Neural cell (in vitro differentiated cells): Measurements from ENCODE around the gene FAM32A. TPM values are rescaled to one million over a fixed set of nuclear protein-coding genes. Genes with fewer than 3 reads are reported as not detected.

Source experiments
- H2AFZ ChIP-seq: fragments of 200-600, 300-800 bp; sonication (generic), shearing (Covaris generic); 2 replicates; pipeline ENCODE4 v1.6.0; 2014; ENCODE audit warnings: low read depth, mild to moderate bottlenecking, antibody characterized with exemption, low read length, moderate library complexity
- H3F3A ChIP-seq: fragments of 200-600 bp; shearing (Covaris generic); 2 replicates; pipeline ENCODE4 v1.6.1; 2016; ENCODE audit warnings: mild to moderate bottlenecking, moderate library complexity, mixed read lengths, antibody characterized with exemption, low read length; ENCODE audit not compliant: insufficient read depth, poor library complexity, severe bottlenecking
- H3K27ac ChIP-seq: fragments of 200-600, 300-800 bp; sonication (generic), shearing (Covaris generic); 2 replicates; pipeline ENCODE4 v1.5.1; 2014; ENCODE audit warnings: mild to moderate bottlenecking, low read length, moderate library complexity
- H3K27me3 ChIP-seq: fragments of 300-800, 200-600 bp; sonication (generic), shearing (Covaris generic); 2 replicates; pipeline ENCODE4 v1.6.0; 2014; ENCODE audit warnings: mild to moderate bottlenecking, low read depth, low read length, moderate library complexity; ENCODE audit not compliant: insufficient read depth
- H3K36me3 ChIP-seq: fragments of 300-800, 200-600 bp; sonication (generic), shearing (Covaris generic); 2 replicates; pipeline ENCODE4 v1.5.1; 2014; ENCODE audit warnings: mild to moderate bottlenecking, antibody characterized with exemption, low read length, moderate library complexity; ENCODE audit not compliant: insufficient read depth
- H3K4me2 ChIP-seq: fragments of 300-800, 200-600 bp; sonication (generic), shearing (Covaris generic); 2 replicates; pipeline ENCODE4 v1.6.0; 2014; ENCODE audit warnings: mild to moderate bottlenecking, low read length
- H3K4me3 ChIP-seq: fragments of 300-800, 200-600 bp; sonication (generic), shearing (Covaris generic); 2 replicates; pipeline ENCODE4 v1.5.1; 2014; ENCODE audit warnings: mild to moderate bottlenecking, low read length, moderate library complexity
- H3K79me2 ChIP-seq: fragments of 200-600 bp; shearing (Covaris generic); replicated peaks from 2 replicates; pipeline ENCODE4 v1.6.0; 2014; ENCODE audit warnings: mild to moderate bottlenecking, low read length, moderate library complexity; ENCODE audit not compliant: insufficient read depth
- H3K9ac ChIP-seq: fragments of 300-800, 200-600 bp; sonication (generic), shearing (Covaris generic); 2 replicates; pipeline ENCODE4 v1.6.1; 2016; ENCODE audit warnings: mild to moderate bottlenecking, low read length, mixed read lengths
- H3K9me2 ChIP-seq: fragments of 200-600 bp; shearing (Covaris generic); 2 replicates; pipeline ENCODE4 v1.6.1; 2016; ENCODE audit warnings: mild to moderate bottlenecking, low read length, mixed read lengths; ENCODE audit not compliant: insufficient read depth
- H3K9me3 ChIP-seq: fragments of 200-600, 300-800 bp; sonication (generic), shearing (Covaris generic); 2 replicates; pipeline ENCODE4 v1.6.1; 2016; ENCODE audit warnings: mild to moderate bottlenecking, mixed run types, low read length, moderate library complexity, mixed read lengths
- H4K20me1 ChIP-seq: fragments of 200-600 bp; shearing (Covaris generic); 2 replicates; pipeline ENCODE4 v1.6.1; 2016; ENCODE audit warnings: mild to moderate bottlenecking, mixed run types; ENCODE audit not compliant: insufficient read depth
- EP300 ChIP-seq: fragments of 450-650 bp; conservative IDR thresholded peaks from 2 replicates; pipeline ENCODE4 v1.6.1; 2014; ENCODE audit warnings: antibody characterized with exemption, mild to moderate bottlenecking, moderate library complexity; ENCODE audit not compliant: poor library complexity, severe bottlenecking
- EZH2 ChIP-seq: fragments of 200-600, 300-800 bp; shearing (Covaris generic), sonication (generic); IDR thresholded peaks from 2 replicates; pipeline ENCODE4 v1.6.1; 2014; ENCODE audit warnings: antibody characterized with exemption, low read length, borderline replicate concordance, mild to moderate bottlenecking; ENCODE audit not compliant: insufficient read depth, poor library complexity, severe bottlenecking
- MXI1 ChIP-seq: fragments of 450-650 bp; conservative IDR thresholded peaks from 2 replicates; pipeline ENCODE4 v1.6.1; 2014; ENCODE audit warnings: antibody characterized with exemption, mild to moderate bottlenecking; ENCODE audit not compliant: poor library complexity, severe bottlenecking
- POLR2AphosphoS5 ChIP-seq: IDR thresholded peaks from 2 replicates; pipeline ENCODE4 v1.6.1; 2012
- RAD21 ChIP-seq: fragments of 450-650 bp; conservative IDR thresholded peaks from 2 replicates; pipeline ENCODE4 v1.6.1; 2014; ENCODE audit warnings: antibody characterized with exemption, mild to moderate bottlenecking, moderate library complexity
- SMC3 ChIP-seq: fragments of 450-650 bp; conservative IDR thresholded peaks from 2 replicates; pipeline ENCODE4 v1.6.1; 2014; ENCODE audit warnings: antibody characterized with exemption, mild to moderate bottlenecking, moderate library complexity; ENCODE audit not compliant: poor library complexity
- TAF1 ChIP-seq: IDR thresholded peaks from 2 replicates; pipeline ENCODE4 v1.6.1; 2012; ENCODE audit warnings: low read depth
- polyA minus RNA-seq: library from RNA; depleted of rRNA, polyadenylated mRNA; stranded (reverse); fragments of >200 nt; gene quantifications from 2 replicates; pipeline ENCODE4 v1.2.3, GENCODE V29; 2014
- polyA plus RNA-seq: library from polyadenylated mRNA; depleted of rRNA; stranded (reverse); fragments of >200 nt; gene quantifications from 2 replicates; pipeline ENCODE4 v1.2.3, GENCODE V29; 2014
- TF ChIP-seq, protein P1 (sequence below): IDR thresholded peaks from 2 replicates; pipeline ENCODE4 v1.6.1; 2012; ENCODE audit warnings: borderline replicate concordance
- TF ChIP-seq, protein P2 (sequence below): fragments of 450-650 bp; IDR thresholded peaks from 2 replicates; pipeline ENCODE4 v1.5.1; 2014; ENCODE audit warnings: antibody characterized with exemption, mild to moderate bottlenecking, moderate library complexity; ENCODE audit not compliant: poor library complexity, severe bottlenecking

The FAM32A gene
- polyA plus RNA-seq (520 and 545 TPM in 2 replicates), polyA minus RNA-seq (212 and 213 TPM in 2 replicates)

DNA sequence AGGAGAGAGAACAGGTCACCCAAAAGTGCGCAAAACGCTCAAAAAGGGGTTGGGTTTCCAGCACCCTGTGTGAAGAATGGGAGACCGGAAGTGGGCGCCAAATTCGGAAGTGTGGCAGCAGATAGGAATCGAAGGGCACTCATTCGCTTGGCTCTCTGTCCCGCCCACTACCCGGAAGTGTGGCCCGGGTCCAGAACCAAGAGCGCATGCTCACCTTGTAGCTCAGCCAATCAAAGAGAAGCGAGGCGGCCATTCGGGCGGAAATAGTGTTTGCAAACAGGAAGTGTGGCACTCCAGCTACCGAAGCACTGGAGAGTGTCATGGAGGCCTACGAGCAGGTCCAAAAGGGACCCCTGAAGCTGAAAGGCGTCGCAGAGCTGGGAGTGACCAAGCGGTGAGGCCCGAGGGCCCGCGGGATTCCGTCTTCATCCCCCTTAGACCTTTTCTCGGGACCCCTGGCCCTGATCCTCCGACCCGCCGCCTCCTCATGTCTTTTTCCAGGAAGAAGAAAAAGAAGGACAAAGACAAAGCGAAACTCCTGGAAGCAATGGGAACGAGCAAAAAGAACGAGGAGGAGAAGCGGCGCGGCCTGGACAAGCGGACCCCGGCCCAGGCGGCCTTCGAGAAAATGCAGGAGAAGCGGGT lies at the start of gene FAM32A:
TSS of gene FAM32A (plus strand) at position 288 of the 645 bp plus-strand sequence. CDS start at position 321, 33 bp downstream.
- peaks cover 21% of the 10 kb centered on the region for H3K79me2 ChIP-seq
- no peaks in the 10 kb centered on the region for H3K36me3 ChIP-seq
- H4K20me1 ChIP-seq, result no peaks in the 10 kb centered on the region
- H3K4me3 ChIP-seq, result peak within 1 kb of the TSS; percentile 82
- peak within 1 kb of the TSS; percentile 88 for H3K9ac ChIP-seq
- H3K4me2 ChIP-seq, result peak within 1 kb of the TSS; percentile 92
- TF ChIP-seq POLR2AphosphoS5, result peak; percentile 97
- peak; percentile 87 for TF ChIP-seq MXI1
- TF ChIP-seq, protein P1, sequence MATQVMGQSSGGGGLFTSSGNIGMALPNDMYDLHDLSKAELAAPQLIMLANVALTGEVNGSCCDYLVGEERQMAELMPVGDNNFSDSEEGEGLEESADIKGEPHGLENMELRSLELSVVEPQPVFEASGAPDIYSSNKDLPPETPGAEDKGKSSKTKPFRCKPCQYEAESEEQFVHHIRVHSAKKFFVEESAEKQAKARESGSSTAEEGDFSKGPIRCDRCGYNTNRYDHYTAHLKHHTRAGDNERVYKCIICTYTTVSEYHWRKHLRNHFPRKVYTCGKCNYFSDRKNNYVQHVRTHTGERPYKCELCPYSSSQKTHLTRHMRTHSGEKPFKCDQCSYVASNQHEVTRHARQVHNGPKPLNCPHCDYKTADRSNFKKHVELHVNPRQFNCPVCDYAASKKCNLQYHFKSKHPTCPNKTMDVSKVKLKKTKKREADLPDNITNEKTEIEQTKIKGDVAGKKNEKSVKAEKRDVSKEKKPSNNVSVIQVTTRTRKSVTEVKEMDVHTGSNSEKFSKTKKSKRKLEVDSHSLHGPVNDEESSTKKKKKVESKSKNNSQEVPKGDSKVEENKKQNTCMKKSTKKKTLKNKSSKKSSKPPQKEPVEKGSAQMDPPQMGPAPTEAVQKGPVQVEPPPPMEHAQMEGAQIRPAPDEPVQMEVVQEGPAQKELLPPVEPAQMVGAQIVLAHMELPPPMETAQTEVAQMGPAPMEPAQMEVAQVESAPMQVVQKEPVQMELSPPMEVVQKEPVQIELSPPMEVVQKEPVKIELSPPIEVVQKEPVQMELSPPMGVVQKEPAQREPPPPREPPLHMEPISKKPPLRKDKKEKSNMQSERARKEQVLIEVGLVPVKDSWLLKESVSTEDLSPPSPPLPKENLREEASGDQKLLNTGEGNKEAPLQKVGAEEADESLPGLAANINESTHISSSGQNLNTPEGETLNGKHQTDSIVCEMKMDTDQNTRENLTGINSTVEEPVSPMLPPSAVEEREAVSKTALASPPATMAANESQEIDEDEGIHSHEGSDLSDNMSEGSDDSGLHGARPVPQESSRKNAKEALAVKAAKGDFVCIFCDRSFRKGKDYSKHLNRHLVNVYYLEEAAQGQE, result peak; percentile 73
- no peak for TF ChIP-seq SMC3
- no peak for TF ChIP-seq EP300
- TF ChIP-seq RAD21, result no peak
- TF ChIP-seq, protein P2, sequence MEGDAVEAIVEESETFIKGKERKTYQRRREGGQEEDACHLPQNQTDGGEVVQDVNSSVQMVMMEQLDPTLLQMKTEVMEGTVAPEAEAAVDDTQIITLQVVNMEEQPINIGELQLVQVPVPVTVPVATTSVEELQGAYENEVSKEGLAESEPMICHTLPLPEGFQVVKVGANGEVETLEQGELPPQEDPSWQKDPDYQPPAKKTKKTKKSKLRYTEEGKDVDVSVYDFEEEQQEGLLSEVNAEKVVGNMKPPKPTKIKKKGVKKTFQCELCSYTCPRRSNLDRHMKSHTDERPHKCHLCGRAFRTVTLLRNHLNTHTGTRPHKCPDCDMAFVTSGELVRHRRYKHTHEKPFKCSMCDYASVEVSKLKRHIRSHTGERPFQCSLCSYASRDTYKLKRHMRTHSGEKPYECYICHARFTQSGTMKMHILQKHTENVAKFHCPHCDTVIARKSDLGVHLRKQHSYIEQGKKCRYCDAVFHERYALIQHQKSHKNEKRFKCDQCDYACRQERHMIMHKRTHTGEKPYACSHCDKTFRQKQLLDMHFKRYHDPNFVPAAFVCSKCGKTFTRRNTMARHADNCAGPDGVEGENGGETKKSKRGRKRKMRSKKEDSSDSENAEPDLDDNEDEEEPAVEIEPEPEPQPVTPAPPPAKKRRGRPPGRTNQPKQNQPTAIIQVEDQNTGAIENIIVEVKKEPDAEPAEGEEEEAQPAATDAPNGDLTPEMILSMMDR, result peak; percentile 87
- no peak for TF ChIP-seq TAF1
- TF ChIP-seq EZH2, result no peak
- no peaks in the 10 kb centered on the region for H3K27me3 ChIP-seq
- peak within 1 kb of the TSS; percentile 82 for H3K27ac ChIP-seq
- H3F3A ChIP-seq, result no peaks in the 10 kb centered on the region
- H2AFZ ChIP-seq, result peak within 1 kb of the TSS; percentile 100
- H3K9me2 ChIP-seq, result no peaks in the 10 kb centered on the region
- H3K9me3 ChIP-seq, result no peaks in the 10 kb centered on the region

DNA sequence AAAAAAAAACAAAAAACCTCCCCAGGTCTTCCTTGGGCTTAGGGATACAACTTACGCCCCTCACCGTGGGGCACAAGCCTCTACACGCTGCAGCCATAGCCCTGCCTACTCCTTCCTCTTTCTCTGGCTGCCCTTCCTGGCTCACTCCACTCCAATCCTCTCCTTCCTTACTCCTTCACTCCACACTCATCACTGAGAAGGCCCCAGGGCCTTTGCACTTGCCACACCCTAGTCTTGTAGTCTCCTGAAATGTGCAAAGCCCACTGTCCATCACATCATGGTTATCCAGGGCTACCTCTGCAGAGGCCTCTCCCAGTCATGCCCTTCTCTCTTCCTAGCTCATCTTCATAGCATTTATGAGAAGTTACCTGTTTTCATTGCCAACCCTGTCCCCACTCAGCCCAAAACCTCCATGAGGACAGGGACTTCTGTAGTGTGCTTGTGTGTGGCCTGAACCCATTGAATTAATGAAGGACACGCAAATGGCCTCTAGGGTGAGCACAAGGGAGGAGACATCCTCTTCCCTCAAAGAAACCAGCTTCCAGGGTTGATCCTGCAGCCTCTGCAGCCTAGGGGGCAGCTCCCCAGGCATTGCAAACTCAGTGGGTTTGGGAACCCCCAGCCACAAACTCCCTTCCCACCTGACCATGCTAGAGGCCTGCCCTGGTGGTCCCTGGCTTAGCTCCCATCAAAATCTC lies 49.6 kb upstream of the FAM32A start:
- no peak overlapping the region for H3K4me2 ChIP-seq
- H3F3A ChIP-seq, result no peaks in the 10 kb centered on the region
- no peaks in the 10 kb centered on the region for H3K9me2 ChIP-seq
- no peaks in the 10 kb centered on the region for H3K9me3 ChIP-seq
- H4K20me1 ChIP-seq, result no peaks in the 10 kb centered on the region
- TF ChIP-seq SMC3 (no peak), RAD21 (no peak), TAF1 (no peak), EZH2 (no peak), MXI1 (no peak), POLR2AphosphoS5 (no peak), EP300 (no peak)
- TF ChIP-seq, protein P2, result no peak
- TF ChIP-seq, protein P1, result no peak
- H2AFZ ChIP-seq, result no peak overlapping the region
- H3K36me3 ChIP-seq, result no peaks in the 10 kb centered on the region
- no peak overlapping the region for H3K4me3 ChIP-seq
- no peak overlapping the region for H3K27ac ChIP-seq
- H3K79me2 ChIP-seq, result no peaks in the 10 kb centered on the region
- no peak overlapping the region for H3K9ac ChIP-seq
- no peaks in the 10 kb centered on the region for H3K27me3 ChIP-seq
